CD8-positive, alpha-beta memory T cell (primary cell): ENCODE measurements around the gene OR4C3. TPM values are rescaled to one million over a fixed set of nuclear protein-coding genes. Genes with fewer than 3 reads are reported as not detected.
"Not testable (repeated sequence)": the region's sequence is repeated elsewhere in the genome, so short reads cannot be mapped to it uniquely, and the experiment has no call there.

ENCODE experiments used
- CTCF ChIA-PET: fragments of 350-600 bp; sonication (Branson Sonifier 250); formaldehyde crosslinking; loops from one replicate; lab custom pipeline; 2021; ENCODE audit warnings: antibody characterized with exemption; lab: Charles Lee
- POLR2A ChIA-PET: fragments of 350-600 bp; sonication (Branson Sonifier 250); formaldehyde crosslinking; loops from one replicate; lab custom pipeline; 2021; ENCODE audit warnings: antibody characterized with exemption; lab: Charles Lee
- DNase-seq, 5 donors: peaks; one replicate each; pipeline versions ENCODE4 v3.0.0 to v3.0.0-alpha.2; 2020 to 2022; ENCODE audit warnings: mixed read lengths in 1 of 5
- H3K27ac ChIP-seq: one replicate; pipeline ENCODE4 v1.7.0; 2013; ENCODE audit warnings: low read depth, mild to moderate bottlenecking, low read length, moderate library complexity
- H3K27me3 ChIP-seq: 2 replicates; pipeline ENCODE4 v1.7.0; 2013; ENCODE audit warnings: low read length, mild to moderate bottlenecking; ENCODE audit not compliant: insufficient read depth, poor library complexity, severe bottlenecking
- H3K36me3 ChIP-seq: 2 replicates; pipeline ENCODE4 v1.7.0; 2013; ENCODE audit warnings: mild to moderate bottlenecking, low read length, moderate library complexity; ENCODE audit not compliant: insufficient read depth
- H3K4me1 ChIP-seq: 2 replicates; pipeline ENCODE4 v1.7.0; 2013; ENCODE audit warnings: mild to moderate bottlenecking, low read length, moderate library complexity; ENCODE audit not compliant: insufficient read depth
- H3K4me3 ChIP-seq: 2 replicates; pipeline ENCODE4 v1.7.0; 2013; ENCODE audit warnings: mild to moderate bottlenecking, low read length
- H3K9me3 ChIP-seq: 2 replicates; pipeline ENCODE4 v1.7.0; 2013; ENCODE audit warnings: mild to moderate bottlenecking, low read length
- H3K27ac Mint-ChIP-seq, 8 donors: one replicate each; pipeline ENCODE4 v1.8.0; 2020 to 2021; ENCODE audit warnings: mixed read lengths in 8 of 8, mild to moderate bottlenecking in 6 of 8, inconsistent platforms in 3 of 8, moderate library complexity in 3 of 8
- H3K27me3 Mint-ChIP-seq, 2 donors: one replicate each; pipeline ENCODE4 v1.8.0; 2020 to 2021; ENCODE audit warnings: mixed read lengths in 2 of 2, mild to moderate bottlenecking in 1 of 2, moderate library complexity in 1 of 2
- H3K36me3 Mint-ChIP-seq, 3 donors: one replicate each; pipeline ENCODE4 v1.8.0; 2020 to 2021; ENCODE audit warnings: mixed read lengths in 3 of 3, inconsistent platforms in 1 of 3, mild to moderate bottlenecking in 1 of 3
- H3K4me1 Mint-ChIP-seq, 3 donors: one replicate each; pipeline ENCODE4 v1.8.0; 2020 to 2021; ENCODE audit warnings: mixed read lengths in 3 of 3, inconsistent platforms in 1 of 3, mild to moderate bottlenecking in 1 of 3
- H3K4me3 Mint-ChIP-seq, 7 donors: one replicate each; pipeline ENCODE4 v1.8.0; 2020 to 2021; ENCODE audit warnings: mixed read lengths in 7 of 7, mild to moderate bottlenecking in 6 of 7, moderate library complexity in 4 of 7, inconsistent platforms in 2 of 7
- H3K9me3 Mint-ChIP-seq, 5 donors: one replicate each; pipeline ENCODE4 v1.8.0; 2020 to 2022; ENCODE audit warnings: mixed read lengths in 5 of 5, mild to moderate bottlenecking in 3 of 5, moderate library complexity in 2 of 5, inconsistent platforms in 1 of 5
- polyA plus RNA-seq: library from polyadenylated mRNA; unstranded; fragments of 300-500 nt; fragmentation: Illumina TruSeq; gene quantifications from one replicate; pipeline ENCODE4 v1.2.3, GENCODE V29; 2021
- total RNA-seq, 2 experiments: library from RNA; stranded (reverse); gene quantifications; one replicate each; pipeline ENCODE4 v1.2.3, GENCODE V29; 2021

Gene OR4C3
- not detected for total RNA-seq
- not detected for polyA plus RNA-seq

DNA sequence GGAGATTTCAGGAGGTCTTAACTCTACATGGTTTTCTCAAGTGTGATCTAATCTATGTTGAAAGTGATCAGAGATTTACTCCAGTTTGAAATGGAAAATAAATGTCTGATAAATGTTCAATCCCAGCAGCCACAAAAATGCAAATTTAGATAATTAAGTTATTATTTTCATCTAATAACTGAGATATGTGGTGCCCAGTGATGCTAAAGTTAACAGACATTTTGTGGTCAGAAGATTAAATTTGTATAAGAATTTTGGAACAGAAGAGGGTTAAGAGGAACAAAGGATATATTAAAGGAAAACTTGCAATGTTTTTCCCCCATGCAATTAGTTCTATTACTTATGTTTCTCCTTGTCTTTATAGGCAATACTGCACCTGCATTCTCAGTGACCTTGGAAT lies at the start of gene OR4C3:
Gene OR4C3 (plus strand): TSS at position 301 of the 400 bp plus-strand sequence. CDS start 102 bp downstream, outside the sequence.
- H3K9me3 Mint-ChIP-seq, H3K36me3 ChIP-seq, DNase-seq, H3K36me3 Mint-ChIP-seq, H3K4me1 ChIP-seq, POLR2A ChIA-PET, H3K27ac ChIP-seq, H3K4me3 ChIP-seq, CTCF ChIA-PET, H3K9me3 ChIP-seq, H3K27me3 ChIP-seq: not testable (repeated sequence)
- peaks cover 7 to 13% of the 10 kb centered on the region in 2 donors for H3K27me3 Mint-ChIP-seq
- peak within 1 kb of the TSS in 2 of 8 donors; percentile 19 to 51 for H3K27ac Mint-ChIP-seq
- peaks cover 10 to 14% (median 12%) of the 10 kb centered on the region in 3 donors for H3K4me1 Mint-ChIP-seq
- peak within 1 kb of the TSS in 1 of 7 donors; percentile 22 for H3K4me3 Mint-ChIP-seq

DNA sequence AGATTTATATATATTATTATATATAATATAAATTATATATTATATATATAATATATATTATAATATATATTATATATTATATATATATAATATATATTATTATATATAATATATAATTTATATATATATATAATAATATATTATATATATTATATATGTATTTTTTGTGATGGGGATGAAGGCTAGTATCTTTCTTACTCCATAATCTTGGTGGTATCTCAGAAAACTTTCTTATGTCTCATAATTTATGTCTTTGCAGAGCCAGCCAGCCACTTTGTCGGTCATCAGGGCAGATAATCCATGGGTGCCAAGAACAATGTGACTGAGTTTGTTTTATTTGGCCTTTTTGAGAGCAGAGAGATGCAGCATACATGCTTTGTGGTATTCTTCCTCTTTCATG lies 18.8 kb upstream of the OR4C3 start, which contains the start of gene OR4S1:
Gene OR4S1 (plus strand): TSS at position 301 of the 400 bp plus-strand sequence. CDS start 0 bp downstream, at position 301.
- no peak for DNase-seq
- Histone ChIP-seq H3K36me3 (no peaks in the 10 kb centered on the region), H3K4me1 (no peaks in the 10 kb centered on the region), H3K27me3 (no peaks in the 10 kb centered on the region), H3K27ac (no peak within 1 kb of the TSS), H3K4me3 (no peak within 1 kb of the TSS), H3K9me3 (no peaks in the 10 kb centered on the region)
- Mint-ChIP-seq H3K36me3 (no peaks in the 10 kb centered on the region), H3K27ac (no peak within 1 kb of the TSS), H3K4me3 (no peak within 1 kb of the TSS), H3K9me3 (peaks cover 0 to 6% (median 2%) of the 10 kb centered on the region in 5 donors), H3K4me1 (peaks cover 1 to 7% (median 5%) of the 10 kb centered on the region in 3 donors), H3K27me3 (peaks cover 2 to 10% of the 10 kb centered on the region in 2 donors)
- CTCF ChIA-PET = no interaction called here
- POLR2A ChIA-PET = no interaction called here

DNA sequence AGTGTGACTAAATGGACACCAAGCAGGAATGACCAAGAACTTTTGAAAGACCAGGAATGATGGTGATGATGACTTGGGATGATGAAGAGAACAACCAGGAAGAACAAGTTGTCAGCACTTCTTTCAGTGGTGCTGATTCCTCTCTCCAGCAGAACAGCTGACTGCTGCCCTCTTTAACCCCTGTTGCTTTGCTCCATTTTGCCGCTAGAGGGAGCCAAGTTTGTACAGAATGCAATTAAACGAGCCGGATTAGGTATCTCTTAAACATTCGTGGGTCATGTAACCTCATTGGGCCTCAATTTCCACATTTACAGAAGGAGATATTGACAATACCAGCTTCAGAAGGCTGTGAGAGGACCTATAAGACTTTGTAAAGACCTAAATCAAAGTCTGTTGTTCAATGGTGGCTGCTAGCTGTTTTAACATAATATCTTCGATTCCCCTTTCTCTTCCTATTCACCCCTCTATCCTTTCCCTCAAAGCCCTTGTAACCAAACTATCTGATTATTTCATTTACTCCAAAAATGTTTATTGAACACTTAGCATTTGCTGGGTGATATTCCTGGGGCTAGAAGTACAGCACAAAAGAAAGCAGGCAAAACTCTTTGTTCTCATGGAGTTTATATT lies 16.8 kb upstream of the OR4C3 start:
- Mint-ChIP-seq H3K4me1 (peaks cover 1 to 7% (median 5%) of the 10 kb centered on the region in 3 donors), H3K27me3 (peaks cover 2 to 15% of the 10 kb centered on the region in 2 donors), H3K27ac (no peak overlapping the region), H3K4me3 (no peak overlapping the region), H3K9me3 (peaks cover 0 to 5% (median 0%) of the 10 kb centered on the region in 5 donors), H3K36me3 (no peaks in the 10 kb centered on the region)
- Histone ChIP-seq H3K27me3 (no peaks in the 10 kb centered on the region), H3K4me3 (no peak overlapping the region), H3K27ac (no peak overlapping the region), H3K36me3 (no peaks in the 10 kb centered on the region), H3K9me3 (no peaks in the 10 kb centered on the region), H3K4me1 (no peaks in the 10 kb centered on the region)
- POLR2A ChIA-PET = no interaction called here
- peak; percentile 35 to 70 (median 47) for DNase-seq
- CTCF ChIA-PET = interaction anchor here (1.2 to 1.7 kb wide), 4 partner anchors 9 to 135 kb away, joined by 3 to 6 read pairs (median 4); no protein-coding TSS in a partner anchor

DNA sequence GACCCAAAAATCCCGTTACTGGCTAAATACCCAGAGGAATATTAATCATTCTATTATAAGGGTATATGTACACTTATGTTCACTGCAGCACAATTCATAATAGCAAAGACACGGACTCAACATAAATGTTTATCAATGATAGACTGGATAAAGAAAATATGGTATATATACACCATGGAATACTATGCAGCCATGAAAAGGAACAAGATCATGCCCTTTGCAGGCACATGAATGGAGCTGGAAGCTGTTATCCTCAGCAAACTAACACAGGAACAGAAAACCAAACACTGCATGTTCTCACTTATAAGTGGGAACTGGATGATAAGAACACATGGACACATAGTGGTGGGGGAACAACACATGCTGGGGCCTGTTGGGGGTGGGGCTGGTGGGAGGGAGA lies 11.1 kb upstream of the OR4C3 start:
- H3K4me3 ChIP-seq, H3K4me1 ChIP-seq, H3K9me3 ChIP-seq, H3K36me3 ChIP-seq, H3K4me1 Mint-ChIP-seq, POLR2A ChIA-PET, CTCF ChIA-PET, H3K4me3 Mint-ChIP-seq, H3K36me3 Mint-ChIP-seq, H3K27me3 ChIP-seq, DNase-seq, H3K27ac Mint-ChIP-seq, H3K9me3 Mint-ChIP-seq, H3K27ac ChIP-seq: not testable (repeated sequence)
- peaks cover 2 to 25% of the 10 kb centered on the region in 2 donors for H3K27me3 Mint-ChIP-seq

DNA sequence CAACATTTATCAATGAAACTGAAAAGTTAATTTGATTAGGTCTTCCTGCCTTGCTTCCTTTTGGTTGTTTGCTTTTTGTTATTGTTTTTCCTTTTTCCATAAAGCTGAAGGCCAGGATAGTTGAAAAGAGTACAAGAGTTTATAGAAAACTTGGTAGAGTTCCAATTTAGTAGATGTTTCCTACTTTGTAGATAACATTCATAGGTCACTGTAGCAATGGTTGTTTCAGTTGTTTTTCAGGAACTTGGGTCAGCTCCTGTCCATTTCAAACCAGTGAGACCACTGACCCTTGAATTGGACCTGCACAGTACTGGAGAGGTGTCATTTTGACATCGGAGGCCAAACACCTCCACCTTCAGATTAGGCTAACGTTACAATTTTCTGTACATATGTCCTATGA lies 4.9 kb upstream of the OR4C3 start:
- H3K9me3 Mint-ChIP-seq, H3K36me3 ChIP-seq, H3K27ac Mint-ChIP-seq, CTCF ChIA-PET, H3K4me1 ChIP-seq, H3K4me3 ChIP-seq, H3K27me3 ChIP-seq, H3K9me3 ChIP-seq, DNase-seq, H3K4me1 Mint-ChIP-seq, POLR2A ChIA-PET, H3K4me3 Mint-ChIP-seq, H3K36me3 Mint-ChIP-seq, H3K27ac ChIP-seq: not testable (repeated sequence)
- H3K27me3 Mint-ChIP-seq = peaks cover 3 to 23% of the 10 kb centered on the region in 2 donors

DNA sequence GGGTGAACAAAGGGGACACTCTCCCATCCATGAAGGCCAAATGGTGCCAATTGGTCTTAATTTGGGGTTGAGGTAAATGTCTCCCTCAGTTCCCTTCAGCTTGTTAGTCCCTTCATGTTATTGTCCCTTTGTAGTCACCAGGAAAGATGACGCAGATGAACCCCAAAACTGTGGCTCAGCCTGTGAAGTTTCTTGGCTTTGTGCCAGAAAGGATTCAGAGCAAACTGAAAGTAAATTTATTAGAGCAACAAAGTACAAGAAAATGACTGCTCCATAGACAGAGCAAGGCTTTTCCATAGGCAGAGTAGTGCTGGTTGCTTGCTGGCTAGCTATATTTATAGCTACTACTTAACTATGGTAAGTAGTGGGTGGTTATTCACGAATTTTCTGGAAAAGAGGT lies 16.7 kb downstream of the OR4C3 start:
- Histone ChIP-seq H3K36me3 (no peaks in the 10 kb centered on the region), H3K4me1 (peaks cover 7% of the 10 kb centered on the region), H3K9me3 (peaks cover 7% of the 10 kb centered on the region), H3K27ac (no peak overlapping the region), H3K27me3 (no peaks in the 10 kb centered on the region), H3K4me3 (no peak overlapping the region)
- peaks cover 2 to 14% (median 8%) of the 10 kb centered on the region in 3 donors for H3K36me3 Mint-ChIP-seq
- ChIA-PET CTCF (interaction anchor here (0.6 kb wide), 1 partner anchor 224 kb away, joined by 3 read pairs; no protein-coding TSS in a partner anchor), POLR2A (no interaction called here)
- H3K4me3 Mint-ChIP-seq = peak overlapping the region in 5 of 7 donors; percentile 2 to 59 (median 25)
- DNase-seq = peak in 2 of 5 donors; percentile 29 to 38
- peaks cover 0 to 6% of the 10 kb centered on the region in 2 donors for H3K27me3 Mint-ChIP-seq
- peaks cover 10 to 28% (median 16%) of the 10 kb centered on the region in 5 donors for H3K9me3 Mint-ChIP-seq
- H3K4me1 Mint-ChIP-seq = peaks cover 26 to 32% (median 29%) of the 10 kb centered on the region in 3 donors
- peak overlapping the region in 4 of 8 donors; percentile 10 to 73 (median 34) for H3K27ac Mint-ChIP-seq

DNA sequence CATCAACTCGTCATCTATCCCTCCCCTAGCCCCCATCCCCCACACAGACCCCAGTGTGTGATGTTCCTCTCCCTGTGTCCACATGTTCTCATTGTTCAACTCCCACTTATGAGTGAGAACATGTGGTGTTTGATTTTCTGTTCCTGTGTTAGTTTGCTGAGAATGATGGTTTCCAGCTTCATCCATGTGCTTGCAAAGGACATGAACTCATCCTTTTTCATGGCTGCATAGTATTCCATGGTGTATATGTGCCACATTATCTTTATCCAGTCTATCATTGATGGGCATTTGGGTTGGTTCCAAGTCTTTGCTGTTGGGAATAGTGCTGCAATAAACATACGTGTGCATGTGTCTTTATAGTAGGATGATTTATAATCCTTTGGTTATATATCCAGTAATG lies 17.8 kb downstream of the OR4C3 start:
- H3K4me3 ChIP-seq, H3K9me3 ChIP-seq, H3K27me3 Mint-ChIP-seq, H3K27me3 ChIP-seq, POLR2A ChIA-PET, DNase-seq, CTCF ChIA-PET, H3K27ac ChIP-seq, H3K36me3 ChIP-seq: not testable (repeated sequence)
- peaks cover 34 to 38% (median 37%) of the 10 kb centered on the region in 3 donors for H3K4me1 Mint-ChIP-seq
- peaks cover 16 to 39% (median 23%) of the 10 kb centered on the region in 5 donors for H3K9me3 Mint-ChIP-seq
- peak overlapping the region in 1 of 7 donors; percentile 26 for H3K4me3 Mint-ChIP-seq
- H3K36me3 Mint-ChIP-seq = peaks cover 2 to 18% (median 10%) of the 10 kb centered on the region in 3 donors
- peak overlapping the region in 3 of 8 donors; percentile 32 to 57 (median 51) for H3K27ac Mint-ChIP-seq
- peaks cover 10% of the 10 kb centered on the region for H3K4me1 ChIP-seq

DNA sequence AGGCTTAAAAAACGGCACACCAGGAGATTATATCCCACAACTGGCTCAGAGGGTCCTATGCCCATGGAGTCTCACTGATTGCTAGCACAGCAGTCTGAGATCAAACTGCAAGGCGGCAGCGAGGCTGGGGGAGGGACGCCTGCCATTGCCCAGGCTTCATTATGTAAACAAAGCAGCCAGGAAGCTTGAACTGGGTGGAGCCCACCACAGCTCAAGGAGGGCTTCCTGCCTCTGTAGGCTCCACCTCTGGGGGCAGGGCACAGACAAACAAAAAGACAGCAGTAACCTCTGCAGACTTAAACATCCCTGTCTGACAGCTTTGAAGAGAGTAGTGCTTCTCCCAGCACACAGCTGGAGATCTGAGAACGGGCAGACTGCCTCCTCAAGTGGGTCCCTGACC lies 21.6 kb downstream of the OR4C3 start:
- POLR2A ChIA-PET, H3K27me3 Mint-ChIP-seq, CTCF ChIA-PET, H3K36me3 ChIP-seq, H3K27me3 ChIP-seq, H3K4me3 ChIP-seq, H3K27ac ChIP-seq, H3K9me3 ChIP-seq: not testable (repeated sequence)
- peak in 2 of 5 donors; percentile 14 to 48 for DNase-seq
- Mint-ChIP-seq H3K4me1 (peaks cover 25 to 27% (median 27%) of the 10 kb centered on the region in 3 donors), H3K9me3 (peaks cover 16 to 67% (median 44%) of the 10 kb centered on the region in 5 donors), H3K36me3 (peaks cover 2 to 14% (median 10%) of the 10 kb centered on the region in 3 donors), H3K4me3 (peak overlapping the region in 5 of 7 donors; percentile 12 to 76 (median 49)), H3K27ac (peak overlapping the region in 7 of 8 donors; percentile 24 to 85 (median 61))
- H3K4me1 ChIP-seq = peaks cover 10% of the 10 kb centered on the region
